NCI-H2196 treated with DMSO at 0.1 percent for 48 hours (cell line): ENCODE results near the gene RHBDD2.
"Not testable (repeated sequence)": the region's sequence is repeated elsewhere in the genome, so short reads cannot be mapped to it uniquely, and the experiment has no call there.

ENCODE experiments used
- DNase-seq: peaks from one replicate; lab custom pipeline; 2025; ENCODE audit not compliant: unreplicated experiment; lab: John Stamatoyannopoulos, UW

The RHBDD2 gene

DNA sequence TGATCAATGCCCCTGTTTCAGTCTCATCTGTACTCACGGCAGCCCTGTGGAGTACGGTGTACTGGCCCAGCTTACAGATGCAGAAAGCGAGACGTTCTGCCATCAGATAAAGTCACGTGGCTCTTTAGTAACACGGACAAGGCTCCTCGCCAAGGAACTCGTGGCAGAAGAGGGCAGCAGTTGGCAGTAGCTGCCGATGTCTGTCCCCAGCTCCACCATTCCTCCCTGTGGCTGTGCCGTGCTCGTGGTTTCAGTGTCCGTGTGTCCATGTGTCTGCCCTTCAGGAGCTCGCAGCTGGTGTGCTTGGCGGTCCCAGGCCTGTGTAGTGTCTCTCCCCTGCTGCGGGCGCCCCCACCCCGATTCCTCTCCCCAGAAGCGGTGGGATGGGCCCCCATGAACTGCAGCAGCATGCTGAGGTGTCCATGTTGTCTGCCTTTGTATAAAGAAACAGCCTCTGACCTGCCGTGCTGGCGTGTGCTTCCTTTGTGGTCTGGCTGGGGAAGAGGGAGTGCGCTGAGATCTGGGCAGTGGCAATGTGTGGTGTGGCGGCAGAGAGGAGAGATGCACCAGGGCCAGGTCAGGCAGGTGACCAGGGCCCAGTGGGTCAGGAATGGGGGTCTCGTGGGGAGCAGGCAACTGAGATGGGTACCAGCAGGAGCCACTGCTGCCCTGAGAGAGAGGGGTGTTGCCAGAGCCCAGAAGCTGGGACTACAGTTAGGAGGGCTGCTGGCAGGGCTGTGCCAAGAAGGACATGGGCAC is 9.8 kb downstream of the RHBDD2 start:
- no peak for DNase-seq

DNA sequence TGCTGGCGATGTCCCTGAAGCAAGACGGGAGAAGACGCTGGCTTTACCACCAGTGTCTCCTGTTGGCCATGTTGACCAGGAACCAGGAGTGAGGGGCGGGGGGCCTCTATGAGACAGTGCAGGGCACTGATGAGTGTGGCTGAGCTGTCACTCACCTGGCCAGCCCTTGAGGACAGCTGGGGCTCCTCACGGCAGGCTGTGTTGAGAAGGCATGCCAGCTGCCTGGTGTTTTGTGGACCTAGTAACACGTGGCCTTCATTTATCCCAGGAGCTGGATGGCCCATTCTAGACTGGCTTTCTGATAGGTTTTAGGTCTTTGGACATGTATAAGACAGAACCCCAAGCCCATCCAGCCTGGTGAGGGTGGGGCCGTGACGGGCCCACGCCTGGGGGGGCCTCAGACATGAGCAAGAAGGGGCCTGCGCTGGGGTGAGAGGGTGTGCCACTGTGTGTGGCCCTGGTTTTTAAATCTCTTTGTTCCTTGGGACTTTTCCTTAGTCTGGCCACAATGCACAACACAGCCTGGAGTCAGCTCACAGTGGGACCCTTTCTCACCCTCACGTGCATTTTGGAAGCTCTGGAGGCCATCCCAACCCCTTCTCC is 10.5 kb downstream of the RHBDD2 start:
- no peak for DNase-seq

DNA sequence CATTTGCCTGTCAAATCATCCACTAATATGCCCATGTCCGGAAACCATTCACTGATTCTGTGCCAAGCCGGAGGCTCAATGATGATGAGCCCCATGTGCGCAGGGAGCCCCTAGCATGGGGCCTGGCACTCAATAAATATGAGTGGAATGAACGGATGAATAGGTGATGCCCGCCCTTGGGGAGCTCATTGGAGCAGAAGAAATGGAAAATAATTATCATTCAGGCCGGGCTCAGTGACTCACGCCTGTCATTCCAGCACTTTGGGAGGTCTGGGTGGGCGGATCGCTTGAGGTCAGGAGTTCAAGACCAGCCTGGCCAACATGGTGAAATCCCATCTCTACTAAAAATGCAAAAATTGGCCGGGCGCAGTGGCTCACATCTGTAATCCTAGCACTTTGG is 11.0 kb downstream of the RHBDD2 start:
- no peak for DNase-seq

DNA sequence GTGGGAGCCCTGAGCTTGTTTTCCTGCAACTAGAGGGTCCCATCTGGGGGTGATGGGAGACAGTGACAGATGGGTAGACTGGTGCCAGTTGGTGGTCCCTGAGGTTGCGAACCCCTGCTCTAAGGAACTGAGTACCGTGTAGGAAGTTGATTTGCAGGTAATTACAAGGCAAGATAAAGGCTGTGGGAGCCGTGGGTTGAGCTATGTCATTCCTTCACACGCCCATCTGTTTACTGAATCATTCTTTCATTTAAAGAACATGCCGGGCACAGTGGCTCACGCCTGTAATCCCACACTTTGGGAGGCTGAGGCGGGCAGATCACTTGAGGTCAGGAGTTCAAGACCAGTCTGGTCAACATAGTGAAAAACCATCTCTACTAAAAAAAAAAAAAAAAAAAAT is 12.4 kb downstream of the RHBDD2 start:
- DNase-seq = not testable (repeated sequence)

DNA sequence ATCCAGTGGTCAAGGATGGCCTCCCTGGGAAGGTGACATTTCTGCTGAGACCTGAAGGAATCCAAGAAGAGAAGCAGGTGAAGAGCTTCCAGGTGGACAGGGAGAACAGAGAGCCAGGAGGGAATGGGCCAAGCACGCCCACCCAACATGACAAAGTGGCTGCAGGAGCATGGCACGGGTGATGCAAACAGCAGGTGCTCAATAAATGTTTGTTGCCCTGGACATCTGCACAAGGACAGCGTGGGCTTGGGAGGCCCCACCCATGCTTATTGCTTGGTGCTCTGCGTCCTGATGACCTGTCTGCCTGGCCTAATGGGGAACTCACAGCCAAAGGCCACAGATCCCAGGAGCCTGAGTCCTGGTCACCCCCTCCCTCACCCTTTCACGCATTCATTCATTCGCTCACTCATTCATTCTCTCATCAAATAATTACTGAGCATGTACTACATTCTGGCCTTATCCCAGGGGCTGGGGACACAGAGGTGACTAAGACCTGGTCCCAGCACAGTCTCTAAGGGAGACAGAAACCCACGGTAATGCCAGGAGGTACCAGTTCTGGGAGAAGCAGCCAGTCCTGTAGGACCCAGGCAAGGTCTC is 13.1 kb downstream of the RHBDD2 start:
- DNase-seq = no peak

DNA sequence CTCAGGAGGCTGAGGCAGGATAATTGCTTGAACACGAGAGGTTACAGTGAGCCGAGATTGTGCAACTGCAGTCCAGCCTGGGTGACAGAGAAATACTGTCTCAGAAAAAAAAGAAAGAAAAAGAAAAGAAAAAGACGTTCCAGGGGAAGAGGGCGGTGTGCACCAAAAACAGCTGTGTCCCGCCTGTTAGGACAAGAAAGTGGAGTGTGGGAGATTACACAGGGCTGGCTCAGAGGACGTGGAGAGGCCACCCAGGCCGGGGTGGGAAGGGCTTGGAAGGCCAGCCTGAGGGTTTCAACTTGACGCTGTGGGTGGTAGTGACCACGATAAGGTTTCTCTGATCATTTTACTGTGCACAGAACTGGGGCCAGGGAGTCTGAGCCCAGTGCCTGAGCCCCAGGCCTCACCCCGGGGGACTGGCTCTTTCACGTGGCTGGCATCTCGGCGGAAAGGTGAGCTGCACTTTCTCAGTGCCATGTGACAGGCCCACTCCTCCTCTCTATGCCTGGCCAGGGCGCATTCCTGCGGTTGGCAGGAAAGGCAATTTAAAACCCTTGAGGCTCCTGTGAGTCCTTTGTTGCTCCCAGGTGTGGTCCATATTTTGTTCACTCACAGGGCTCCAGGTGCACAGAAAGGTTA is 13.9 kb downstream of the RHBDD2 start:
- peak; percentile 78 for DNase-seq

DNA sequence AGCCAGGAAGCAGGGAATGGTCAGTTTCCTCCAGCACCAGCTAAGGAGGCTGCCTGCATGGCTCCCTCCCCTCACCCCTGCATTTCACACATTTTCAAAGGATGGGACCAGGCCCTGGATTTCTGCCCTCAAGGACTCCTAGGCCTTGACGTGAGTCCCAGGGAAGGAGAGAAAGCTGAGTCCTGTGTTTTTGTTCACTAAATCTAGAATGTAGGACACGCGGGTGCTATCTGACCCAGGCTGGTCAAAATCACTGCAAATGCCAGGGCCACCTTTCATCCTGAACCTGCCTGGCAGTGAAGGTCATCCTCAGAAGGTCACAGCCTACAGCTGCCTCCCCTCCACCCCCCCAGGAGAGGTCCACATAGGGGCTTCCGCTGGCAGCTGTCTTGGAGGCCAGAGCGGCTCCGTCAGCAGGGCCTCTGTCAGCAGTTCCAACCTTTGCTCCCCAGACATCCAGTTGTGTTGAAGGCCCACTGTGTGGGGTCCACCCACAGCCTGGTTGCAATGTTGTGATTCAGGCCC is 18.0 kb downstream of the RHBDD2 start:
- DNase-seq = no peak

DNA sequence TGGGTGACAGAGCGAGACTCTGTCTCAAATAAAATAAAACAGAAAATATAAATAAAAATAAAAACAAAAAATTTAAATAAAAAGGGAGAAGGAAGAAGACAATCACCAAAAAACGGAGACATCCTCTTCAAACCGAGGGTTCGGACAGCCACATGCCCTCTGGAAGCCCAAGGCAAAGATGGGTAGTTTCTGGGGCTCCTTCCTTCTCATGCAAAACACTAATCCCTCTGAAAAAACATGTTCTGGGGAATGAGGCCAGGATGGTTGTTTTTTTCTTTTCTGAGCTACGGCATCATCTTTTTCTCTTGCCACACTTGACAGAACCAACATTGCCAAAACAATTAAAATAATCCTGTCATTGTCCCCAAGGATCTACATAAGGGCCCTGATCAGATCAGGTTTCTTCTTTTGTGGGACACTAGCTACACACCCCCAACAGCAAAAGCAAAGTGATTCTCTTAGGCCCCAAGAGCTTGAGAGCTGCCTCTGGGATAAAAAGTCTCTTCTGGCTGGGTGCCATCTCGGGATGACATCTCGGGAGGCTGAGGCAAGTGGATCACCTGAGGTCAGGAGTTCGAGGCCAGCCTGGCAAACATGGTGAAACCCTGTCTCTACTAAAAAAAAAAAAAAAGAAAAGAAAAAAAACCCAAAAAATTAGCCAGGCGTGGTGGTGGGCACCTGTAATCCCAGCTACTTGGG is 21.9 kb downstream of the RHBDD2 start:
- DNase-seq = no peak

DNA sequence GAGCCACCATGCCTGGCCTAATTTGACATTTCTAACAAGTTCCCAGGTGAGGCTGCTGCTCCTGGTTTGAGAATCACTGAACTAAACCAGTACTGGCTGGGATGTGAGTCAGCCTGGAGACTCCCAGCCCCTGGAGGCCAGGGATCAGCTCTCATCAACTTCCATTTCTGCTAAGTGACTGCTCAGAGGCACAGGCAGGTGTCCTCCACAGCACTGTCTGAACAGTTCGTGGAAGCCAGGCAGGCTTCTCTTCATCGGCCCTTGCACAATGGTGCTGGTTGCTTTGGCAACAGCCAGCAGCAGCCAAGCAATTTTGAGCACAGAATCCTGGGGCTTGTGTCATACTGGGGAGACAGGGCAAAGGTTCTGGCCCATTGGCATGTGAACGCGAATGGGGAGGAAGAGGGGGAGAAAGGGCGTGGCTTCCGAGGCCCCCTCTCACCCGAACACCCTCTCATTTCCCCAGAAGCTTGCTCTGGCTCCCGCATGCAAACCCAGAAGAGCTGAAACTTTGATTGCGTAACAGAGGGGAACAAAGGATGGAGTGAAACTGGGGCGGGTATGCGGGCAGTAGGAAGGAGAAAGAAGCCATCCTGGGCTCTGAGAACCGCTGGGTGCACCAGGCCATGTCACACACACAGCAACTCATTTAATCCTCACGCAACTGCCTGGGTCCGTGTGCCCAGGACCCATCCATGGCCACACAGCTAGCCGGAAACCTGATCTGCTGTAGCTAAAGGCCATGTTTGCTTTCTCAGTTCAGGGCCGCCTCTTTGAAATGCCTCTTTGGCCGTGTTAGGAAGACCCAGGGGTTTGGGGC is 27.2 kb downstream of the RHBDD2 start:
- DNase-seq = peak; percentile 70

DNA sequence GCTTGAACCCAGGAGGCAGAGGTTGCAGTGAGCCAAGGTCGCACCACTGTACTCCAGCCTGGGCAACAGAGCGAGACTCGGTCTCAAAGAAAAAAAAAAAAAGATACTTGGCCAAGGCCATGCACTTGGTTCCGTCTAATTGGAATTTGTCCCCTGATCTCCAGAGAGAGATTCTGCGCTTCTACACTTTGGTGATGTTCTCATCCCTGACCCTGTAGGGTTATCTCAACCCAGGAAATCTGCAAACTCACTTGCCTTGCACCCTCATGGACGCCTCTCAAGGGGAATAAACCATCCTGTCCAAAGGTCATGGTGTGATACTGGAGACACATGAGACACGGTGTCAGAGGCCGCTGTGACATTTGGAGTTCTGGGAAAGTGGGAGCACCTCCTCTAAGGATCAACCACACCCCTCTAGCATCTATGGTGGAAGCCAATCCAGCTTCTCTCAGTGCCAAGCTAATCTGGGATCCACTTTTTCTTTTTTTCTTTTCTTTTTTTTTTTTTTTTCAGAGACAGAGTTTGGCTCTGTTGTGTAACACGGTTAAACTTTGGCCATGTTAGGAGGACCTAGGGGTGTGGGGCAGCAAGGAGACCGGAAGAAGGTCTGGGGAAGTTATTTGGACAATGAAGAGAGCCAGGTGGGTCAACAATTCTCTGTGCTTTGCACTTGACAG is 28.3 kb downstream of the RHBDD2 start:
- DNase-seq = no peak

DNA sequence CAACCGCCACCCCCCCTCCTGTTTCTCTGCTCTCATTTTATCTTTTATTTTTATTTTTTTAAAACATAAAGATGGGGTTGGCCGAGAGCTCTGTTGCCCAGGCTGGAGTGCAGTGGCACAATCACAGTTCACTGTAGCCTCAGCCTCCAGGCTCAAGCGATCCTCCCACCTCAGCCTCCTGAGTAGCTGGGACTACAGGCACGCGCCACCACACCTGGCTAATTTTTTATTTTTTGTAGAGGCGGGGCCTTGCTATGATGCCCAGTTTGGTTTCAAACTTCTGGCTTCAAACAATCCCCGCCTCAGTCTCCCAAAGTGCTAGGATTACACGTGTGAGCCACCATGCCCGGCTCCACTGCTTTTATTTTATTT is 28.8 kb downstream of the RHBDD2 start:
- DNase-seq = not testable (repeated sequence)

DNA sequence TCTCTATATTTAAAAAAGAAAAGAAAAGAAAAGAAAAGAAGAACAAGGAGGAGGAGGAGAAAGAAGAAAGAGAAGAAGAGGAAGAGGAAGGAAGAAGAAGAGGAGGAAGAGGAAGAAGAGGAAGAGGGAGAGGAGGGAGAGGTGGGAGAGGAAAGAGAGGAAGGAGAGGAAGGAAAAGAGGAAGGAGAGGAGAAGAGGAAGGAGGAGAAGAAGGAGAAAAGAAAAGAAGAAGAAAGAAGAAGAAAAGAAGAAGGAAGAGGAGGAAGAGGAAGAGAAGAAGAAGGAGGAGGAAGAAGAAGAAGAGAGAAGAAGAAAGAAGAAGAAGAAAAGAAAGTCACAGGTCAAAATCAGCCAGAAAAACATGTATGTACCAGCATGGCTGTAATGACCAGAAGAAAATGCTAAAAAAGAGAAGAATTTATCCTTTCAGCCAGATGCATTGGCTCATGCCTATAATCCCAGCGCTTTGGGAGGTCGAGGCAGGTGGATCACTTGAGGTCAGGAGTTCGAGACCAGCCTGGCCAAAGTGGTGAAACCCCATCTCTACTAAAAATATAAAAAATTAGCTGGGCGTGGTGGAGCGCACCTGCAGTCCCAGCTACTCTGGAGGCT is 30.8 kb downstream of the RHBDD2 start:
- DNase-seq = no peak

DNA sequence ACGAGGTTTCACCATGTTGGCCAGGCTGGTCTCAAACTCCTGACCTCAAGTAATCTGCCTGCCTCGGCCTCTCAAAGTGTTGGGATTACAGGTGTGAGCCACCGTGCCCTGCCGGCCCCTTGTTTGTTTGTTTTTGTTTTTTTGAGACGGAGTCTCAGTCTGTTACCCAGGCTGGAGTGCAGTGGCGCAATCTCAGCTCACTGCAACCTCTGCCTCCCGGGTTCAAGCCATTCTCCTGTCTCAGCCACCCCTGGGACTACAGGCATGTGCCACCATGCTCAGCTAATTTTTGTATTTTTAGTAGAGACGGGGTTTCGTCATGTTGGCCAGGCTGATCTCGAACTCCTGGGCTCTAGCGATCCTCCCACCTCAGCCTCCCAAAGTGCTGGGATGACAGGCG is 32.4 kb downstream of the RHBDD2 start:
- DNase-seq = not testable (repeated sequence)

DNA sequence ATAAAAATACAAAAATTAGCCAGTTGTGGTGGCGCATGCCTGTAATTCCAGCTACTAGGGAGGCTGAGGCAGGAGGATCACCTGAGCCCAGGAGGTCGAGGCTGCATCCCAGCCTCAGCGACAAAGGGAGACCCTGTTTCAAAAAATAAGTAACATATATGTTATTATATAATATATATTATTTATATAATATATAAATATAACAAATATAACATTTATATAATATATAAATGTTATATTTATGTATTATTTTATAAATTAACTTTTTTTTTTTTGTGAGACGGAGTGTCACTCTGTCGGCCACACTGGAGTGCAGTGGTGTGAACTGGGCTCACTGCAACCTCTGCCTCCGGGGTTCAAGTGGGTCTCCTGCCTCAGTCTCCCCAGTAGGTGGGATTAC is 34.6 kb downstream of the RHBDD2 start:
- no peak for DNase-seq

DNA sequence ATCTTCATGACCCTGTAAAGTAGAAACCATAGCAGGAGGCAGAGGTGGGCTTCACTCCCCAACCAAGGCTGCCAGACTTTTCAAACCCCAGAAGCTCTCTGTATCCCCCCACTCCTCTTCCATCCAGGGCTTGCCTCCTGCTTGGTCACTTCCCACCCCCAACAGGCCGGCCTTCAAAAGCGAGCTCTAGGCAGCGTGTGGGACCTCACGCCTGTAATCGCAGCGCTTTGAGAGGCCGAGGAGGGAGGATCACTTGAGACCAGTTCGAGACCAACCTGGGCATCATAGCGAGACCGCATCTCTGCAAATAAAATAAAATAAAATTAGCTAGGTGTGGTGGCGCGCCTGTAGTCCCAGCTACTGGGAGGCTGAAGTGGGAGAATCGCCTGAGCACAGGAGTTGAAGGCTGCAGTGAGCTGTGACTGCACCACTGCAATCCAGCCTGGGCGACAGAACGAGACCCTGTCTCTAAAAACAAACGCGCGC is 35.4 kb downstream of the RHBDD2 start:
- DNase-seq = no peak

DNA sequence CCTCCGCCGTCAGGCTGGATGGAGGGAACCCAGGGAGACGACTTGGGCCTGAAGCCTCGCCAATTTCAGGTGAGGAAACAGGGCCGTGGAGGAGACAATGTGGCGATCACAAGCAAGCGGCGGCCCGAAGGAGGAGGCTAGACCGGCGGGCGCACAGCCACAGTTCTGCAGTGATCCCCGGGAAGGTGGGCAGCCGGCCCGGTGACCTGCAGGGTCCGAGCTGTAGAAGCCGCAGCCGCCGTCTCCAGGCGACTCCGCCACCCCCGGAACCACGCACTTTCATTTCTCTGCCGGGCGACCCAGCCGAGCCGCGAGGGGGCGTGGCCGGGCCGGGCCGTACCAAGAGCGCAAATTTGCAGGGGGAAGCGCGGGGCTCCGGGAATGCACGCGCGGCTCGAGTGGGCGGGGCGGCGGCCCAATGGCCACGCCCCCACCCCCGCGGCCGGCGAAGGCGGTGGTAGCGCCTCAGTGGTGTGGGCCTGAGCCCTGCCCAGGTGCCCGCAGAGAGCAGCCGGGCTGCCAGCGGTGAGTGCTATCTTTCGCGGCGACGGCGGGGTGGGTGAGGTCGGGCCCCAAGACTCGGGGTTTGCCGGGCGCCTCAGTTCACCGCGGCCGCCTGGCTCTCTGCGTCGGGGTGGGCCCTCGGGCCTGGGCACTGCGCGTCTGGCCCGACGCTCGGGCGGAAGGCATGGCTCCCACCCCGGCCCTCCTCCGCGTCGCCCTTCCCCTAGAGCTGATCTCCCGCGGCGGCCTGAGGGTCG is 36.0 kb downstream of the RHBDD2 start, which contains the start of gene POR:
POR (plus strand) TSS at position 501 of the 761 bp plus-strand sequence. CDS start 38,847 bp downstream, outside the sequence.
- peak; percentile 79 for DNase-seq

DNA sequence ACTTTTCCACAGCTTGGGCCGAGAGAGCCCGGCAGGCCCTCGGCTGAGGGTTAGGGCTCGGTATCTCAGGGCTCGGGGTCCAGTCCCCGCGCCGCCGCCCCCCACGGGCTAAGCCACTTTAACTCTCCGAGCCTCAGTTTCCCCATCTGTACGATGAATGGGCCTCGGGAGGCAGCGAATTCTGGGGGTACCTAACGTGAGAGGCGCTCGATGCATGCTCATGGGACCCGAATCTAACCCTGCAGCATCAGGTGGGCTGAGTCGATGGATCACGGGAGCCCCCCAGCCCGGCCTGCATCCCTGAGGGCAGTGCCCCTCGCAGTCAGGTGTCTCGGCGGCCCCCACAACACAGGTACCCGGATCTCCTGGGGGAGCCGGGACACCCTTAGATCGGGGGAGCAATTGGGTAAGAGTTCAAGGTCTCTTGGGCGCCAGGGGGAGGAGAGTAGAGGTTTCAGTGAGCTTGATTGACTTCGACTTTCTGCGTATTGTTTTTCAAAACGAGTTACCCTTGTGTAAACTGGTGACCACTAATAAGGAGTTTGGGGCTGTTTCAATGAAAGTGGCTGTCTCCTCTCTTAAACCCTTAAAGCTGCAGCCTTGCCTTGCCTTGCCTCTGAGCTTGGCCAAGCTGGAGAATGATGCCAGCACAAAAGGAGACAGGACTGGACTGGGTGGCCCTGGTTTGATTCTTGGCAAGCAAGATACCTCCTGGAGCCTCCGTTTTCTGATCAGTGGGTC is 36.8 kb downstream of the RHBDD2 start:
- no peak for DNase-seq

DNA sequence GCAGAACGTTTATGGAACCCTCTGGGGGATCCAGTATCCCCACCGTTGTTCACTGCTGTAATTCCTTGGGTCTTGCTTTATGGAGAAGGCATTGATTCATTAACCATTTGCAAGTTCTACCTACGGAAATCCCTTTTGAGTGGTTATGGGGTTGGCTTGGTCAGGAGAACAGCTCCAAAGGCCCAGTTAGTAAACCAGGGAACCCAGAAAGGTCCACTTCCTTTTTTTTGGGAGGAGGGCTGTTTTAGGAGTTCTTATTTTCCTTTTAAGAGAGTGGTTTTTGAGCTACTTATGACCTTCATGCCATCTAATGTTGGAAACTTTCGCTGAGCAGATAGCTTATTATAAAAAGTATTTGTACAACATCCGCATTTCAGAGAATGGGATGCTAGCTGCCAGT is 37.4 kb downstream of the RHBDD2 start:
- no peak for DNase-seq
